HepG2 (cell line): ENCODE measurements around the gene THADA. TPM values are rescaled to one million over a fixed set of nuclear protein-coding genes. Genes with fewer than 3 reads are reported as not detected.

Experiments
- BCL6 ChIP-seq: IDR thresholded peaks from 2 replicates; pipeline ENCODE4 v1.6.1; 2016; ENCODE audit warnings: missing genetic modification reagents, missing compliant biosample characterization
- GABPB1 ChIP-seq: IDR thresholded peaks from 2 replicates; pipeline ENCODE4 v1.6.1; 2016; ENCODE audit warnings: mild to moderate bottlenecking, missing genetic modification reagents, moderate library complexity, missing compliant biosample characterization
- GPN1 ChIP-seq: sonication (generic); formaldehyde crosslinking; IDR thresholded peaks from 2 replicates; pipeline ENCODE4 v1.5.1; 2020; ENCODE audit warnings: missing genetic modification reagents, borderline replicate concordance
- HOXD1 ChIP-seq: sonication (generic); formaldehyde crosslinking; IDR thresholded peaks from 2 replicates; pipeline ENCODE4 v1.5.0; 2020; ENCODE audit warnings: missing genetic modification reagents
- KLF16 ChIP-seq, 2 experiments: sonication (generic) in 1 of 2; formaldehyde crosslinking in 1 of 2; IDR thresholded peaks; 2 replicates each; pipeline versions ENCODE4 v1.6.1 to v1.8.0; 2016 to 2023; ENCODE audit warnings: missing genetic modification reagents in 2 of 2, missing compliant biosample characterization in 1 of 2
- SATB2 ChIP-seq: sonication (generic); formaldehyde crosslinking; IDR thresholded peaks from 2 replicates; pipeline ENCODE4 v1.5.0; 2020; ENCODE audit warnings: missing genetic modification reagents
- SMARCC2 ChIP-seq: fragments of 450-650 bp; IDR thresholded peaks from 2 replicates; pipeline ENCODE4 v1.6.1; 2017; ENCODE audit warnings: antibody characterized with exemption, mild to moderate bottlenecking
- SMARCE1 ChIP-seq: fragments of 450-650 bp; IDR thresholded peaks from 2 replicates; pipeline ENCODE4 v1.6.1; 2017; ENCODE audit warnings: borderline replicate concordance
- SNAPC2 ChIP-seq: sonication (generic); formaldehyde crosslinking; IDR thresholded peaks from 2 replicates; pipeline ENCODE4 v1.8.1; 2022; ENCODE audit warnings: mild to moderate bottlenecking, missing genetic modification reagents
- SNRNP70 ChIP-seq: fragments of 200-400 bp; formaldehyde crosslinking; IDR thresholded peaks from 2 replicates; pipeline ENCODE4 v1.6.1; 2017; ENCODE audit warnings: mild to moderate bottlenecking, low read depth, low read length, moderate library complexity
- TBL1XR1 ChIP-seq: fragments of 150-350 bp; IDR thresholded peaks from 2 replicates; pipeline ENCODE4 v1.6.1; 2014; ENCODE audit warnings: borderline replicate concordance, low read length; ENCODE audit not compliant: partially characterized antibody
- TBX2 ChIP-seq: sonication (generic); formaldehyde crosslinking; IDR thresholded peaks from 2 replicates; pipeline ENCODE4 v1.5.0; 2020; ENCODE audit warnings: missing genetic modification reagents, mild to moderate bottlenecking, borderline replicate concordance
- ZFP36L2 ChIP-seq: sonication (generic); formaldehyde crosslinking; IDR thresholded peaks from 2 replicates; pipeline ENCODE4 v1.4.0; 2020; ENCODE audit warnings: missing genetic modification reagents
- ZNF335 ChIP-seq: sonication (generic); formaldehyde crosslinking; IDR thresholded peaks from 2 replicates; pipeline ENCODE4 v1.4.0; 2020; ENCODE audit warnings: missing genetic modification reagents
- ZNF432 ChIP-seq: sonication (generic); formaldehyde crosslinking; IDR thresholded peaks from 2 replicates; pipeline ENCODE4 v1.5.0; 2020; ENCODE audit warnings: missing genetic modification reagents, mild to moderate bottlenecking, borderline replicate concordance
- ZNF564 ChIP-seq: sonication (generic); formaldehyde crosslinking; IDR thresholded peaks from 2 replicates; pipeline ENCODE4 v1.8.1; 2023; ENCODE audit warnings: mild to moderate bottlenecking, missing genetic modification reagents
- ZNF577 ChIP-seq: sonication (generic); formaldehyde crosslinking; IDR thresholded peaks from 2 replicates; pipeline ENCODE4 v1.4.0; 2020; ENCODE audit warnings: mild to moderate bottlenecking, low read depth, missing genetic modification reagents, borderline replicate concordance
- ZNF678 ChIP-seq: sonication (generic); formaldehyde crosslinking; IDR thresholded peaks from 2 replicates; pipeline ENCODE4 v1.4.0; 2020; ENCODE audit warnings: mild to moderate bottlenecking, missing genetic modification reagents
- polyA plus RNA-seq, 8 experiments: library from polyadenylated mRNA; depleted of rRNA in 3 of 8; stranded (reverse) in 7 of 8; unstranded in 1 of 8; fragments of >200 nt; fragmentation: Illumina TruSeq in 4 of 8; extraction: Trizol in 4 of 8; gene quantifications; 2 replicates each; pipeline versions ENCODE4 v1.2.1 to v1.2.3, GENCODE V29; 2011 to 2016; ENCODE audit warnings: low read depth in 4 of 8, missing spikeins in 1 of 8, mixed read lengths in 1 of 8; ENCODE audit not compliant: insufficient read depth in 1 of 8
- total RNA-seq, 5 experiments: library from RNA; depleted of rRNA; stranded (reverse); fragments of >200 nt; fragmentation: Illumina TruSeq; extraction: Trizol; gene quantifications; 2 replicates each; pipeline ENCODE4 v1.2.3, GENCODE V29; 2016; ENCODE audit warnings: low read depth in 1 of 5
- TF ChIP-seq, protein P1 (sequence below): sonication (generic); formaldehyde crosslinking; IDR thresholded peaks from 2 replicates; pipeline ENCODE4 v1.5.1; 2020; ENCODE audit warnings: mild to moderate bottlenecking, moderate library complexity, missing genetic modification reagents
- TF ChIP-seq, protein P2 (sequence below): sonication (generic); formaldehyde crosslinking; IDR thresholded peaks from 2 replicates; pipeline ENCODE4 v1.4.0; 2020; ENCODE audit warnings: missing genetic modification reagents, mild to moderate bottlenecking, borderline replicate concordance
- TF ChIP-seq, protein P3 (sequence below): sonication (generic); formaldehyde crosslinking; IDR thresholded peaks from 2 replicates; pipeline ENCODE4 v1.8.1; 2023; ENCODE audit warnings: mild to moderate bottlenecking, missing genetic modification reagents, borderline replicate concordance
- TF ChIP-seq, protein P4 (sequence below): sonication (generic); formaldehyde crosslinking; IDR thresholded peaks from 2 replicates; pipeline ENCODE4 v1.4.0; 2020; ENCODE audit warnings: low read depth, mild to moderate bottlenecking, missing genetic modification reagents
- TF ChIP-seq, protein P5 (sequence below): sonication (generic); formaldehyde crosslinking; IDR thresholded peaks from 2 replicates; pipeline ENCODE4 v1.5.0; 2020; ENCODE audit warnings: mild to moderate bottlenecking, missing genetic modification reagents

THADA gene
- total and polyA plus RNA-seq, 2 of the 13 experiments (the other 11 are each of a cell fraction or from before 2014, with no cell fraction given) = 12.7 to 21.7 TPM

DNA sequence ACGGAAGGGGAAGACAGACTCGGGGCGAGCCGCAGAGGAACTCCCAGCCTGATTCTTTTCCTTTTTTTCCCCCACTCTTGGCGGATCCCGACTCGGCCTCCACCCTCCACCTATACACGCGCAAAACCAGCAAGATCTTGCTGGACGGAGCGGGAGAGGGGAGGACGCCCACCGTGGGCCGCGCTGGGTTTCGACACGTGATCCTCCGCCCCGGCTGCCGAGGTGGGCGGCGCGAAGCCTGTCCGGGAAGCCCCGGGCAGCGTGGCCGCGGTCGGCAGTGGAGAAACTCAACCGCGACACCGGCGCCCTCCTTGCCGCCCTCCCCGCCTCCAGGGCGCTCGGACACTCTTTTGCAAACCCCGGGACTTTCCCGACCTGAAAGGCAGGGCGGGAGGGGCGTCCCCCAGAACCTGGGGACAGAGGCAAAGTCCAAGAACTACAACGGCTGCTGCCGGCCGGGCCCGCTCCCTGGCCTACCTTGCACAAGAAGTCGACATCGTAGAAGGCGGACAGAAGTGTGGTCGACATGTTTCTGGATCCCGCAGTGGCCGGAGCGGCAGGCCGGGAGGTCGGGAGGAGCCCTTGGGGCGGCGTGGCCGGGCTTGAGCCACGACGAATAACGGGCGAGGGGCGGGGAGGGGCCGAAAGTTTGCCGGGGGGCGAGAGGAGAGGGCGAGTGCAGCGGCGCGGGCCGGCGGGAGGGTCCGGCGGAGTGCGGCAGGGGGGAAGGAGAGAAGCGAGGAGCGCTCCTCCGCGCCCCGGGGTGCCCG is 369.9 kb downstream of the THADA start (continued):
- TF ChIP-seq, protein P1, sequence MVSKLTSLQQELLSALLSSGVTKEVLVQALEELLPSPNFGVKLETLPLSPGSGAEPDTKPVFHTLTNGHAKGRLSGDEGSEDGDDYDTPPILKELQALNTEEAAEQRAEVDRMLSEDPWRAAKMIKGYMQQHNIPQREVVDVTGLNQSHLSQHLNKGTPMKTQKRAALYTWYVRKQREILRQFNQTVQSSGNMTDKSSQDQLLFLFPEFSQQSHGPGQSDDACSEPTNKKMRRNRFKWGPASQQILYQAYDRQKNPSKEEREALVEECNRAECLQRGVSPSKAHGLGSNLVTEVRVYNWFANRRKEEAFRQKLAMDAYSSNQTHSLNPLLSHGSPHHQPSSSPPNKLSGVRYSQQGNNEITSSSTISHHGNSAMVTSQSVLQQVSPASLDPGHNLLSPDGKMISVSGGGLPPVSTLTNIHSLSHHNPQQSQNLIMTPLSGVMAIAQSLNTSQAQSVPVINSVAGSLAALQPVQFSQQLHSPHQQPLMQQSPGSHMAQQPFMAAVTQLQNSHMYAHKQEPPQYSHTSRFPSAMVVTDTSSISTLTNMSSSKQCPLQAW (CRISPR knock-in tag) = peak; percentile 89
- TF ChIP-seq SMARCE1 = no peak
- no peak; a peak in 1 of 4 replicates for TF ChIP-seq KLF16 (CRISPR knock-in tag; IDR thresholded peaks at IDR 0.05)
- no peak for TF ChIP-seq HOXD1 (CRISPR knock-in tag)
- peak; percentile 37 for TF ChIP-seq GABPB1 (CRISPR knock-in tag)
- peak; percentile 26; the same call in 1 of the 2 replicates for TF ChIP-seq BCL6
- TF ChIP-seq ZNF564 (CRISPR knock-in tag) = peak; percentile 66; the same call in 1 of the 2 replicates
- peak; percentile 9 for TF ChIP-seq TBL1XR1
- peak; percentile 31; the same call in 1 of the 2 replicates for TF ChIP-seq GPN1 (CRISPR knock-in tag)
- TF ChIP-seq ZNF335 (CRISPR knock-in tag) = no peak
- TF ChIP-seq, protein P2, sequence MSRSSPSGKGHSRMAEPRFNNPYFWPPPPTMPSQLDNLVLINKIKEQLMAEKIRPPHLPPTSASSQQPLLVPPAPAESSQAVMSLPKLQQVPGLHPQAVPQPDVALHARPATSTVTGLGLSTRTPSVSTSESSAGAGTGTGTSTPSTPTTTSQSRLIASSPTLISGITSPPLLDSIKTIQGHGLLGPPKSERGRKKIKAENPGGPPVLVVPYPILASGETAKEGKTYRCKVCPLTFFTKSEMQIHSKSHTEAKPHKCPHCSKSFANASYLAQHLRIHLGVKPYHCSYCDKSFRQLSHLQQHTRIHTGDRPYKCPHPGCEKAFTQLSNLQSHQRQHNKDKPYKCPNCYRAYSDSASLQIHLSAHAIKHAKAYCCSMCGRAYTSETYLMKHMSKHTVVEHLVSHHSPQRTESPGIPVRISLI (CRISPR knock-in tag) = no peak
- no peak for TF ChIP-seq SNRNP70
- TF ChIP-seq, protein P3, sequence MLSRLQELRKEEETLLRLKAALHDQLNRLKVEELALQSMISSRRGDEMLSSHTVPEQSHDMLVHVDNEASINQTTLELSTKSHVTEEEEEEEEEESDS (CRISPR knock-in tag) = no peak
- no peak for TF ChIP-seq ZNF432 (CRISPR knock-in tag)
- TF ChIP-seq SNAPC2 (CRISPR knock-in tag) = no peak
- no peak; the same call in 1 of the 2 replicates for TF ChIP-seq ZNF678 (CRISPR knock-in tag)
- TF ChIP-seq TBX2 (CRISPR knock-in tag) = no peak
- TF ChIP-seq, protein P4, sequence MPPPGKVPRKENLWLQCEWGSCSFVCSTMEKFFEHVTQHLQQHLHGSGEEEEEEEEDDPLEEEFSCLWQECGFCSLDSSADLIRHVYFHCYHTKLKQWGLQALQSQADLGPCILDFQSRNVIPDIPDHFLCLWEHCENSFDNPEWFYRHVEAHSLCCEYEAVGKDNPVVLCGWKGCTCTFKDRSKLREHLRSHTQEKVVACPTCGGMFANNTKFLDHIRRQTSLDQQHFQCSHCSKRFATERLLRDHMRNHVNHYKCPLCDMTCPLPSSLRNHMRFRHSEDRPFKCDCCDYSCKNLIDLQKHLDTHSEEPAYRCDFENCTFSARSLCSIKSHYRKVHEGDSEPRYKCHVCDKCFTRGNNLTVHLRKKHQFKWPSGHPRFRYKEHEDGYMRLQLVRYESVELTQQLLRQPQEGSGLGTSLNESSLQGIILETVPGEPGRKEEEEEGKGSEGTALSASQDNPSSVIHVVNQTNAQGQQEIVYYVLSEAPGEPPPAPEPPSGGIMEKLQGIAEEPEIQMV (CRISPR knock-in tag) = no peak
- TF ChIP-seq, protein P5, sequence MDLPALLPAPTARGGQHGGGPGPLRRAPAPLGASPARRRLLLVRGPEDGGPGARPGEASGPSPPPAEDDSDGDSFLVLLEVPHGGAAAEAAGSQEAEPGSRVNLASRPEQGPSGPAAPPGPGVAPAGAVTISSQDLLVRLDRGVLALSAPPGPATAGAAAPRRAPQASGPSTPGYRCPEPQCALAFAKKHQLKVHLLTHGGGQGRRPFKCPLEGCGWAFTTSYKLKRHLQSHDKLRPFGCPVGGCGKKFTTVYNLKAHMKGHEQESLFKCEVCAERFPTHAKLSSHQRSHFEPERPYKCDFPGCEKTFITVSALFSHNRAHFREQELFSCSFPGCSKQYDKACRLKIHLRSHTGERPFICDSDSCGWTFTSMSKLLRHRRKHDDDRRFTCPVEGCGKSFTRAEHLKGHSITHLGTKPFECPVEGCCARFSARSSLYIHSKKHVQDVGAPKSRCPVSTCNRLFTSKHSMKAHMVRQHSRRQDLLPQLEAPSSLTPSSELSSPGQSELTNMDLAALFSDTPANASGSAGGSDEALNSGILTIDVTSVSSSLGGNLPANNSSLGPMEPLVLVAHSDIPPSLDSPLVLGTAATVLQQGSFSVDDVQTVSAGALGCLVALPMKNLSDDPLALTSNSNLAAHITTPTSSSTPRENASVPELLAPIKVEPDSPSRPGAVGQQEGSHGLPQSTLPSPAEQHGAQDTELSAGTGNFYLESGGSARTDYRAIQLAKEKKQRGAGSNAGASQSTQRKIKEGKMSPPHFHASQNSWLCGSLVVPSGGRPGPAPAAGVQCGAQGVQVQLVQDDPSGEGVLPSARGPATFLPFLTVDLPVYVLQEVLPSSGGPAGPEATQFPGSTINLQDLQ (CRISPR knock-in tag) = no peak
- TF ChIP-seq SATB2 = peak; percentile 39; the same call in 1 of the 2 replicates
- no peak for TF ChIP-seq SMARCC2
- no peak for TF ChIP-seq ZFP36L2 (CRISPR knock-in tag)
- TF ChIP-seq ZNF577 = no peak
